Body of pancreas (tissue), 4 donors: ENCODE measurements around the gene TRIM17. TPM values are rescaled to one million over a fixed set of nuclear protein-coding genes. Genes with fewer than 3 reads are reported as not detected.

Experiments
- ATAC-seq: fragments of 150-250 bp; one replicate; pipeline ENCODE4 v1.9.1; 2016
- DNase-seq, 4 donors: peaks; one replicate each; pipeline ENCODE4 v3.0.0-alpha.2; 2019
- H3K27ac ChIP-seq, 4 donors: fragments of 200-600 bp; sonication (generic); 1 replicate in 3 of 4; 2 replicates in 1 of 4; pipeline versions ENCODE4 v1.5.1 to v1.6.1; 2016 to 2019; ENCODE audit warnings: mild to moderate bottlenecking in 1 of 4, mixed read lengths in 1 of 4, moderate library complexity in 1 of 4
- H3K27me3 ChIP-seq, 2 donors: fragments of 200-600 bp; sonication (generic); one replicate each; pipeline ENCODE4 v1.6.0; 2016; ENCODE audit warnings: mild to moderate bottlenecking in 1 of 2
- H3K36me3 ChIP-seq, 2 donors: fragments of 200-600 bp; sonication (generic); replicated peaks in 1 of 2; 2 replicates each; pipeline ENCODE4 v1.5.1; 2016; ENCODE audit warnings: low read depth in 2 of 2; ENCODE audit not compliant: insufficient read depth in 1 of 2
- H3K4me1 ChIP-seq: fragments of 200-600 bp; sonication (generic); one replicate; pipeline ENCODE4 v1.6.0; 2016
- H3K4me3 ChIP-seq, 2 donors: fragments of 200-600 bp; sonication (generic); 1 replicate in 1 of 2; 2 replicates in 1 of 2; pipeline ENCODE4 v1.5.1; 2016 to 2019
- H3K9me3 ChIP-seq, 3 donors: fragments of 200-600 bp; sonication (generic); 1 replicate in 2 of 3; 2 replicates in 1 of 3; pipeline ENCODE4 v1.5.1; 2016
- POLR2A ChIP-seq, 3 donors: fragments of 450-650 bp; IDR thresholded peaks; one replicate each; pipeline ENCODE4 v1.6.1; 2016; ENCODE audit warnings: antibody characterized with exemption in 3 of 3, mild to moderate bottlenecking in 2 of 3
- WGBS, 2 donors: methylation state at CpG; one replicate each; pipeline ENCODE4 v1.1.5; 2017; 5-methylcytosine and 5-hydroxymethylcytosine counted together
- intact Hi-C: fragments of 100-400 bp; cut with DNase I; formaldehyde crosslinking; loops from one replicate; pipeline ENCODE4 v1.15.1; 2023
- total RNA-seq, 2 donors: library from RNA; depleted of rRNA; stranded (reverse); fragments of >200 nt; gene quantifications; one replicate each; pipeline ENCODE4 v1.1.0, GENCODE V29; 2016
- TF ChIP-seq, protein P1 (sequence below), 7 experiments: fragments of 450-650 bp in 4 of 7; fragments of 200-600 bp in 3 of 7; sonication (generic) in 3 of 7; IDR thresholded peaks; one replicate each; pipeline ENCODE4 v1.5.1; 2016 to 2019; ENCODE audit warnings: antibody characterized with exemption in 7 of 7

TRIM17 gene
- total RNA-seq, 2 donors from 2014 or later, result 1.0 TPM; not detected in 1

GRCh38 chr1:228369608-228370438 lies 46.8 kb downstream of the TRIM17 start:
- intact Hi-C loops, result no loop called here
- 84 to 91% methylated on average over 5 to 18 of the region's 18 CpGs for WGBS, 2 donors

DNA sequence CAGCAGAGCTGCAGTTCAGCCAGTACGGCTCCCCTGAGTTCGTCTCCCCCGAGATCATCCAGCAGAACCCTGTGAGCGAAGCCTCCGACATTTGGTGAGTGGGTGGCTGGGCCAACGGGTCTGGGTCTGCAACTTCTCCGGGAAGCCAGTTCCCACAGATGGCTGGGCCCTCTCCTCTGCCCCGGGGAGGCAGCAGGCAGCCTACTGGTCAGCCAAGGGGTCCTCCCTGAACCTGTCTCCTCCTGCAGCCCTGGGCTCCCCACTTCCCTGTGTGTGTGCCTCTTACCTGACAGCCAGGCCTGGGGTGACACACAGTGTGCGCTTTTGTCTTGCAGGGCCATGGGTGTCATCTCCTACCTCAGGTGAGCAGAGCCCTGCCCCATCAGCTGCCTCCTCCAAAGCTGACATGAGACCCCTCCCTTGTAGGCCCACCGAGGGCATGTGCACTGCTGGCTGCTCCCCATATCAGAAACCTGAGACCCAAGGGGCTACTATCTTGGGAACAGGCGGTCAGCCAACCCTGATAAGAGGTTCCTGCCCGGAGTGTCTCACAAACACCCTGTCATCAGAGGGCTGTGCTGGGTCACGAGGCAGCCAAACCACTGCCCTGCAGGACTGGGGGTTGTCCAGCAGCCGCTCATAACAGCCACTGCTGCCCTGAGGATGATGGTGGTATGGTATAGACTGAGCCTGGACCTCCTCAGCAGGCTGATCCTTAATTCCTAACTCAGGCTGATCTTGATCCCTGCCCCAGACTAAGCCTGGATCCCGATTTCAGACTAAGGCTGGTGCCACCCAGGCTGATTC lies 47.7 kb downstream of the TRIM17 start:
- peaks cover 4% of the 10 kb centered on the region for H3K4me1 ChIP-seq
- no peaks in the 10 kb centered on the region for H3K27me3 ChIP-seq
- TF ChIP-seq, protein P1, sequence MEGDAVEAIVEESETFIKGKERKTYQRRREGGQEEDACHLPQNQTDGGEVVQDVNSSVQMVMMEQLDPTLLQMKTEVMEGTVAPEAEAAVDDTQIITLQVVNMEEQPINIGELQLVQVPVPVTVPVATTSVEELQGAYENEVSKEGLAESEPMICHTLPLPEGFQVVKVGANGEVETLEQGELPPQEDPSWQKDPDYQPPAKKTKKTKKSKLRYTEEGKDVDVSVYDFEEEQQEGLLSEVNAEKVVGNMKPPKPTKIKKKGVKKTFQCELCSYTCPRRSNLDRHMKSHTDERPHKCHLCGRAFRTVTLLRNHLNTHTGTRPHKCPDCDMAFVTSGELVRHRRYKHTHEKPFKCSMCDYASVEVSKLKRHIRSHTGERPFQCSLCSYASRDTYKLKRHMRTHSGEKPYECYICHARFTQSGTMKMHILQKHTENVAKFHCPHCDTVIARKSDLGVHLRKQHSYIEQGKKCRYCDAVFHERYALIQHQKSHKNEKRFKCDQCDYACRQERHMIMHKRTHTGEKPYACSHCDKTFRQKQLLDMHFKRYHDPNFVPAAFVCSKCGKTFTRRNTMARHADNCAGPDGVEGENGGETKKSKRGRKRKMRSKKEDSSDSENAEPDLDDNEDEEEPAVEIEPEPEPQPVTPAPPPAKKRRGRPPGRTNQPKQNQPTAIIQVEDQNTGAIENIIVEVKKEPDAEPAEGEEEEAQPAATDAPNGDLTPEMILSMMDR (IDR thresholded peaks at IDR 0.05), result no peak
- TF ChIP-seq POLR2A (IDR thresholded peaks at IDR 0.05), result no peak
- ATAC-seq, result no peak
- H3K9me3 ChIP-seq, result no peaks in the 10 kb centered on the region
- no peaks in the 10 kb centered on the region for H3K36me3 ChIP-seq
- peak in 1 of 4 donors; percentile 11 for DNase-seq
- 63 to 78% methylated on average over 8 to 15 of the region's 15 CpGs for WGBS, 2 donors
- intact Hi-C loops, result no loop called here
- no peak overlapping the region for H3K4me3 ChIP-seq
- no peak overlapping the region for H3K27ac ChIP-seq

More at GRCh38 chr1:228369608-228370438, 46.8 kb downstream of the TRIM17 start:
- no peaks in the 10 kb centered on the region for H3K9me3 ChIP-seq
- H3K4me3 ChIP-seq, result no peak overlapping the region
- ATAC-seq (no peak), DNase-seq (peak in 1 of 4 donors; percentile 8)
- no peak for TF ChIP-seq POLR2A (IDR thresholded peaks at IDR 0.05)
- TF ChIP-seq, protein P1 (IDR thresholded peaks at IDR 0.05), result no peak
- H3K36me3 ChIP-seq, result no peaks in the 10 kb centered on the region
- no peak overlapping the region for H3K27ac ChIP-seq
- peaks cover 4% of the 10 kb centered on the region for H3K4me1 ChIP-seq
- H3K27me3 ChIP-seq, result no peaks in the 10 kb centered on the region

GRCh38 chr1:228367798-228368791 lies 48.6 kb downstream of the TRIM17 start:
- Histone ChIP-seq H3K36me3 (no peaks in the 10 kb centered on the region), H3K27me3 (no peaks in the 10 kb centered on the region), H3K4me1 (peaks cover 4% of the 10 kb centered on the region), H3K9me3 (no peaks in the 10 kb centered on the region), H3K4me3 (no peak overlapping the region), H3K27ac (no peak overlapping the region)
- ATAC-seq, result no peak
- 44 to 51% methylated on average over 9 to 25 of the region's 25 CpGs for WGBS, 2 donors
- peak in 2 of 4 donors; percentile 14 to 18 for DNase-seq
- intact Hi-C loops, result no loop called here
- TF ChIP-seq, protein P1 (IDR thresholded peaks at IDR 0.05), result no peak
- TF ChIP-seq POLR2A (IDR thresholded peaks at IDR 0.05), result no peak

DNA sequence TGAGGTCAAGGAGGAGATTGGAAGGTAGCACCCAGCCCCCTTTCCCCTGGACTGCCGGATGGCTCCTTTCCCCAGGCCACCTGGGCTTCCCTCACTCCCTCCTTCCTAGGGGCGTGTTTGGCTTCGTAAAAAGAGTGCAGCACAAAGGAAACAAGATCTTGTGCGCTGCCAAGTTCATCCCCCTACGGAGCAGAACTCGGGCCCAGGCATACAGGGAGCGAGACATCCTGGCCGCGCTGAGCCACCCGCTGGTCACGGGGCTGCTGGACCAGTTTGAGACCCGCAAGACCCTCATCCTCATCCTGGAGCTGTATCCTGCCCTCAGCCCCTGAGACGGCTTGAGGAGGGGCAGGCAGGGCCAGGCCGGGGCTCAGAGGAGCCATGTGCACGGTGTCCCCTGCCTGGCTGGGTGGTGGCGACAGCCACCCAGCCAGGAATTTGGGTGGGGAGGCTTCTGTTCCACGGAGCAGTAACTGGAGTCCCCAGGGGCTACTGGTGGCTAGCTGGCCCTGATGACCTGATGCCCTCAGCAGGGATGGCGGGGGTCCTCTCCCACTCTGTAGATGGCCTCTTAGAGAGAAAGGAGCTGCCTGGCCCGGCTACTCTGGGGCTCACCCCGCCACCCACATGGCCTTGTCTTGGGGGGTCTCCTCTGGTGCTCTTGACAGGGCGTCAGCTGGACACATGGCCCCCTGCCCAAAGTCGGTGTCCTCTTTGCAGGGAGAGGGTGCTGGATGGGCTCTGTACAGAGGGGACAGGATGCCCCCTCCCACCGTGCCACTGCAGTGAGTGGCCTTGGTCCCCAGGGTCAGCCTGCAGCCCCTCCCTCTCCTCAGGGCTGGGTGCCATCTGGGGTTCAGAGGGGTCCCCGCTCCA lies 49.6 kb downstream of the TRIM17 start:
- Histone ChIP-seq H3K27ac (no peak overlapping the region), H3K36me3 (no peaks in the 10 kb centered on the region), H3K9me3 (no peaks in the 10 kb centered on the region), H3K27me3 (no peaks in the 10 kb centered on the region), H3K4me1 (peaks cover 4% of the 10 kb centered on the region), H3K4me3 (no peak overlapping the region)
- TF ChIP-seq, protein P1 (IDR thresholded peaks at IDR 0.05), result no peak
- TF ChIP-seq POLR2A (IDR thresholded peaks at IDR 0.05), result no peak
- WGBS, 2 donors, result 37 to 57% methylated on average over 6 to 24 of the region's 24 CpGs
- DNase-seq, result peak in 1 of 4 donors; percentile 9
- no peak for ATAC-seq
- intact Hi-C loops, result no loop called here
